GM23248 (cell line): ENCODE results near the gene SLC37A1. TPM values are rescaled to one million over a fixed set of nuclear protein-coding genes. Genes with fewer than 3 reads are reported as not detected.

Experiments used
- DNase-seq: peaks from one replicate; pipeline ENCODE4 v3.0.0-alpha.2; 2015
- H2AFZ ChIP-seq: fragments of 200-600 bp; sonication (generic); 2 replicates; pipeline ENCODE4 v1.6.1; 2016; ENCODE audit warnings: antibody characterized with exemption
- H3F3A ChIP-seq: fragments of 200-600 bp; sonication (generic); 2 replicates; pipeline ENCODE4 v1.6.1; 2016; ENCODE audit warnings: mild to moderate bottlenecking, antibody characterized with exemption, mixed run types; ENCODE audit not compliant: insufficient read depth
- H3K27ac ChIP-seq: fragments of 200-600 bp; sonication (generic); 2 replicates; pipeline ENCODE4 v1.5.1; 2016; ENCODE audit warnings: mild to moderate bottlenecking
- H3K27me3 ChIP-seq: fragments of 200-600 bp; sonication (generic); replicated peaks from 2 replicates; pipeline ENCODE4 v1.6.1; 2016; ENCODE audit warnings: mild to moderate bottlenecking; ENCODE audit not compliant: insufficient read depth
- H3K36me3 ChIP-seq: fragments of 200-600 bp; sonication (generic); 2 replicates; pipeline ENCODE4 v1.6.1; 2016; ENCODE audit warnings: low read depth, mild to moderate bottlenecking
- H3K4me1 ChIP-seq: fragments of 200-600 bp; sonication (generic); 2 replicates; pipeline ENCODE4 v1.6.1; 2016; ENCODE audit warnings: mild to moderate bottlenecking; ENCODE audit not compliant: insufficient read depth
- H3K4me2 ChIP-seq: fragments of 200-600 bp; sonication (generic); one replicate; pipeline ENCODE4 v1.6.1; 2016; ENCODE audit warnings: mild to moderate bottlenecking; ENCODE audit not compliant: unreplicated experiment
- H3K4me3 ChIP-seq: fragments of 200-600 bp; sonication (generic); 2 replicates; pipeline ENCODE4 v1.5.1; 2016; ENCODE audit warnings: mild to moderate bottlenecking
- H3K79me2 ChIP-seq: fragments of 200-600 bp; sonication (generic); 2 replicates; pipeline ENCODE4 v1.6.1; 2016; ENCODE audit warnings: mild to moderate bottlenecking; ENCODE audit not compliant: insufficient read depth
- H3K9ac ChIP-seq: fragments of 200-600 bp; sonication (generic); 2 replicates; pipeline ENCODE4 v1.6.1; 2016; ENCODE audit warnings: mild to moderate bottlenecking
- H3K9me2 ChIP-seq: fragments of 200-600 bp; sonication (generic); 2 replicates; pipeline ENCODE4 v1.6.1; 2016; ENCODE audit warnings: mixed run types, mild to moderate bottlenecking, moderate library complexity; ENCODE audit not compliant: insufficient read depth
- H3K9me3 ChIP-seq: fragments of 200-600 bp; sonication (generic); one replicate; pipeline ENCODE4 v1.6.1; 2017; ENCODE audit warnings: low read depth
- H4K20me1 ChIP-seq: fragments of 200-600 bp; sonication (generic); 2 replicates; pipeline ENCODE4 v1.6.0; 2016; ENCODE audit not compliant: insufficient read depth
- EZH2 ChIP-seq: fragments of 200-600 bp; sonication (generic); IDR thresholded peaks from 2 replicates; pipeline ENCODE4 v1.6.1; 2018; ENCODE audit warnings: antibody characterized with exemption, mild to moderate bottlenecking; ENCODE audit not compliant: insufficient read depth, poor library complexity, severe bottlenecking
- EZH2phosphoT487 ChIP-seq: fragments of 200-600 bp; sonication (generic); IDR thresholded peaks from 2 replicates; pipeline ENCODE4 v1.6.1; 2018; ENCODE audit warnings: antibody characterized with exemption, moderate library complexity, mild to moderate bottlenecking, low read depth; ENCODE audit not compliant: insufficient read depth
- WGBS, 2 experiments: methylation state at CpG; one replicate each; pipeline ENCODE4 v1.1.6; 2015 to 2017; ENCODE audit warnings: low lambda C conversion rate in 2 of 2, low coverage in 1 of 2; ENCODE audit errors: missing lambda C conversion rate in 2 of 2; 5-methylcytosine and 5-hydroxymethylcytosine counted together
- in situ Hi-C: fragments of 300-500 bp; cut with MboI; formaldehyde crosslinking; loops from 2 replicates; pipeline ENCODE4 v1.15.0; 2020
- polyA plus RNA-seq: library from polyadenylated mRNA; unstranded; fragments of >200 nt; fragmentation: Nextera tagmentation; extraction: Ambion mirVana; gene quantifications from 2 replicates; pipeline ENCODE4 v1.2.1, GENCODE V29; 2016
- total RNA-seq: library from RNA; depleted of rRNA; stranded (reverse); fragments of >200 nt; shearing (Covaris generic); gene quantifications from 2 replicates; pipeline ENCODE4 v1.2.3, GENCODE V29; 2014

SLC37A1 gene
- total and polyA plus RNA-seq, 2 experiments from 2014 or later: not detected

DNA sequence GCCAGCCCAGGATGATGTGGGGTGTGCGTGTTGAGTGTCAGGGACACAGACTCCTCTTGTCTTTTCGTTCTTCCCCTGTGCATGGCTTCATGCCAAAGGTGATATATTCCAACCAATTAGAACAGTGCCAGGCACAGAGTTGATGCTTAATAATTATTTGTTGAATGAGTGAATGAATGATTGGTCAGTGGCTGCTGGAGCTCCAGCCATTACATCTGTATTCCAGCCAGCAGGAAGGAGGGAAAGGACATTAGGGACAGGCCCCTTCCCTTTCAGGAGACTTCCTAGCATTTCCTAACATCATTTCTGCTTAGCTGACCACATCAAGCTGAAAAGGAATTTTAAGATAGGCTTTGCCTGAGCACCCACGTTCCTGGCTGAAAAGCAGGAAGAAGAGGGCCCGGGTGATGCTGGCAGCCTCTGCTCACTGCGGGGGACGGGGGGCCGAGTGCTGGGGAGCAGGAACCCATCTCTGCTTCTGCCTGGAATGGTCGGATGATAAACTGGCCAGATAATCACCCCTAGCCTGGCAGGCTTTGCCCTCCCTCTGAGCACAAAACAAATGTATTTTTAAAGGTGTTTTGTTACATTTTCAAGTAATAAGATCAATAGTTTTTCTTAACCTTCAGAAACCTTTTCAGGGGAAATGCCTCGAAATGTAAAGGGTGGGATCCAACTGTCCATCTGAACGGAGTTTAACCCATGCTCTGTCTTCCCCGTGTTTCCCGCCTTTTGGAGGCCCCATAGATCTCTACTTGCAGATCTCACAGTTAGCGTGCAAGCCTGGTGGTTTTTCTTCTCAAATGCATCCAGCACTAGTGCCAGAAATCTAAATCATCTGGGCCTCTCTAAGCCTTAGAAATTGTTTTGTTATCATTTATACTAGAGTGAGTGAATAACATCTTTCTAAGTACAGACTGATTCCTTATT lies 39.0 kb downstream of the SLC37A1 start:
- no peak overlapping the region for H3K9ac ChIP-seq
- H3K9me2 ChIP-seq: no peaks in the 10 kb centered on the region
- H3K4me1 ChIP-seq: no peaks in the 10 kb centered on the region
- in situ Hi-C loops: no loop called here
- no peaks in the 10 kb centered on the region for H3K36me3 ChIP-seq
- peaks cover 20% of the 10 kb centered on the region for H3K27me3 ChIP-seq
- H3K27ac ChIP-seq: no peak overlapping the region
- no peaks in the 10 kb centered on the region for H3K9me3 ChIP-seq
- DNase-seq: no peak
- no peaks in the 10 kb centered on the region for H3K79me2 ChIP-seq
- H3K4me2 ChIP-seq: no peak overlapping the region
- H4K20me1 ChIP-seq: no peaks in the 10 kb centered on the region
- TF ChIP-seq EZH2 (no peak), EZH2phosphoT487 (no peak)
- H3K4me3 ChIP-seq: no peak overlapping the region
- H3F3A ChIP-seq: no peaks in the 10 kb centered on the region
- no peak overlapping the region for H2AFZ ChIP-seq
- WGBS, 2 experiments: 57% methylated on average over 13 of the region's 13 CpGs

DNA sequence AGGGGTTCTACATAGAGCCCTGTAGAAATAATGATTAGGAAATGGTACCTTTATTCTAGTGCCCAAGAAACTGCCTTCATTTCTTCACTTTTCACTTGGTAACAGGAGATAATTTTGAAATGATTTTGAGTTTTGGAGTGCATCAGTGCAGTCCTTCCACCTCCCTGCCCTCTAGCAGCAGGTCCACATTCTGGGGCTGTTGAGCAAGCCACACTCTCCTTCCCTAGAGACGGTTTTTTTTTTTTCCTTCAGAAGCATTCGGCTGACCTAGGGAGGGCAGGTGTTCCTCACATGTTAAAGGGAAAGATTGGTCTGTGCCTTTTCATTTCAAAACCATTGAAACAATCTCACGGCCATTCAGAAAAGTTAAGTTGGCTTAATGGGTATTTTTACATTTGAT lies 39.8 kb downstream of the SLC37A1 start:
- H3F3A ChIP-seq: no peaks in the 10 kb centered on the region
- no peaks in the 10 kb centered on the region for H3K9me2 ChIP-seq
- H3K79me2 ChIP-seq: no peaks in the 10 kb centered on the region
- DNase-seq: no peak
- H2AFZ ChIP-seq: no peak overlapping the region
- no peaks in the 10 kb centered on the region for H4K20me1 ChIP-seq
- in situ Hi-C loops: no loop called here
- H3K9ac ChIP-seq: no peak overlapping the region
- no peaks in the 10 kb centered on the region for H3K36me3 ChIP-seq
- TF ChIP-seq EZH2 (no peak), EZH2phosphoT487 (no peak)
- H3K9me3 ChIP-seq: no peaks in the 10 kb centered on the region
- H3K27ac ChIP-seq: no peak overlapping the region
- H3K4me3 ChIP-seq: no peak overlapping the region
- peaks cover 20% of the 10 kb centered on the region for H3K27me3 ChIP-seq
- WGBS, 2 experiments: 54% methylated on average over 3 of the region's 3 CpGs
- no peaks in the 10 kb centered on the region for H3K4me1 ChIP-seq
- H3K4me2 ChIP-seq: no peak overlapping the region

DNA sequence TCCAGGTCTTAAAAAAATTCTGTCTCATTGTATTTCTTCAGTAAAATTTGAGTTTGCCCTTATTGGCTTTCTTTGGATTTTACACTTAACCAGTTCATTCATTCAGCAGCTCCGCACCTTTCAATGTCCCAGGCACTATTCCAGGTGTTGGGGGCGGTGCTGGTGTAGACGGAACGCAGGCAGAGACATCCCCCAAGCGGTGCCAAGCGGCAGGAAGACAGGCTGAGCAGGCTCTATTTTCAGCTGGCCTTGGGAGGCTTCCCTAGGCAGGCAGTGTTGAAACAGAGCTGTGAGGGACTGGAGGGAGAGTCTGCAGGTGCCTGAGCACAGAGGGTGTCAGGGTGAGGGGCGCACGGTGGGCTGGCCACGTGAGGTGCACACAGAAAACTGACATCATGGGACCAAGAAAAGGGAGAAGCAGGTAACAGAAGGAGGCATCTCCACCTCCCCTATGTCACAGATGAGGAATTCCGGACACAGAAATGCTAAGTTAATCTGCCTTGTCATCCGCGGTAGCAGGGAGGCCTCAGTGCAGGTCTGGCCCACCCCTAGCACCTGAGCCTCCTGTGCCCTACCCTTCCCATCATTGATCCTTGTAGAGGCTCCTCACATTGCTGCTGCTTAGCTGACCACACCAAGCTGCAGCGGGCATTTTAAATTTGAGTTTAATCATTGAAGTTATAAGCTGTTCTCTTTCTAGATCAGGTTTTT lies 40.8 kb downstream of the SLC37A1 start:
- in situ Hi-C loops: no loop called here
- H3K4me1 ChIP-seq: no peaks in the 10 kb centered on the region
- H3K9ac ChIP-seq: no peak overlapping the region
- H3K9me3 ChIP-seq: no peaks in the 10 kb centered on the region
- H3K27me3 ChIP-seq: peaks cover 20% of the 10 kb centered on the region
- H3K27ac ChIP-seq: no peak overlapping the region
- no peak for DNase-seq
- H2AFZ ChIP-seq: no peak overlapping the region
- H3K9me2 ChIP-seq: no peaks in the 10 kb centered on the region
- no peaks in the 10 kb centered on the region for H3K79me2 ChIP-seq
- no peak overlapping the region for H3K4me2 ChIP-seq
- WGBS, 2 experiments: 75 to 79% methylated on average over 13 of the region's 13 CpGs
- TF ChIP-seq EZH2phosphoT487 (no peak), EZH2 (no peak)
- no peak overlapping the region for H3K4me3 ChIP-seq
- no peaks in the 10 kb centered on the region for H3F3A ChIP-seq
- no peaks in the 10 kb centered on the region for H4K20me1 ChIP-seq
- no peaks in the 10 kb centered on the region for H3K36me3 ChIP-seq

DNA sequence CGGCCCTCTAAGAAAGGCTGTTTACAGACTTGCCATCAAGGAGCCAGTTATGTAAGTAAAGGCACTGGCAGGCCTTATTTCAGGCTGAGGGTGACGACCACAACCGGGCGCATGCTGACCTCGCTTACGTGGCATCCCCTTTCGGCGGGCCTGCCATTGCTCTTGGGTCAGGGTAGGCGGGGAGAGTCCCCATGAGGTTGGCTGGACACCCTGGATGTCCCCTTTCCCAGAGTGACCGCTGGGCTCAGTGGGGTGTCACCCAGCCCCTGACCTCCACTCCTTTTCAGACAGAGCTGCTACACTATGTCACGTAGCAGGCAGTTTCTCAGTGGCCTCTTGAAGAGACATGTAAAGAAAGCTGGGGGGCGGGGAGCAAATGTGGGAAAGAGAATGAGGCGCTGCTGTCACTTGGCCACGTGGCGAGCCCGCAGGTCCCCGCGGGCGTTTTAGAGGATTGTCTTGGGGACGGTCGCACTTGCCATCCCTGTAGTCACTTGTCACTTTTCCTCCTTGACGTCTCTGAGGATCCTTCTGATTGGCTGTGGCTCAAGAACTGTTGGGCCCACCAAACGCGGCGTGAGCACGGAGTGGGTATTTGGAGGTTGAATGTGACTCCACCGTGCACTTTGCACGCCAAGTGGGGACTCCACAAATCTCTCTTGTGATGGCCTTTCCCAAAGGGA lies 42.2 kb downstream of the SLC37A1 start:
- H3K9ac ChIP-seq: no peak overlapping the region
- H3K79me2 ChIP-seq: no peaks in the 10 kb centered on the region
- 80 to 82% methylated on average over 28 of the region's 28 CpGs for WGBS, 2 experiments
- H3K27me3 ChIP-seq: peaks cover 11% of the 10 kb centered on the region
- no peaks in the 10 kb centered on the region for H3K4me1 ChIP-seq
- no peak overlapping the region for H3K4me2 ChIP-seq
- TF ChIP-seq EZH2 (no peak), EZH2phosphoT487 (no peak)
- no peaks in the 10 kb centered on the region for H3K36me3 ChIP-seq
- H4K20me1 ChIP-seq: no peaks in the 10 kb centered on the region
- no peak for DNase-seq
- in situ Hi-C loops: no loop called here
- H3K4me3 ChIP-seq: no peak overlapping the region
- no peak overlapping the region for H2AFZ ChIP-seq
- no peak overlapping the region for H3K27ac ChIP-seq
- H3K9me2 ChIP-seq: no peaks in the 10 kb centered on the region
- H3K9me3 ChIP-seq: no peaks in the 10 kb centered on the region
- no peaks in the 10 kb centered on the region for H3F3A ChIP-seq
